ENCODE results near the gene ADAMTS2.

The ADAMTS2 gene

GRCh38 chr5:179229331-179229831 lies 115.9 kb downstream of the ADAMTS2 start:
- Histone ChIP-seq H3K27me3 (ENCODE audit: low read length) (no peaks in the 10 kb centered on the region), H3K36me3 (ENCODE audit: low read length) (no peaks in the 10 kb centered on the region), H3F3A (ENCODE audit: insufficient read depth) (no peaks in the 10 kb centered on the region), H3K27ac (ENCODE audit: low read depth, low read length) (no peak overlapping the region), H3K9me3 (ENCODE audit: insufficient read depth, low read length) (no peaks in the 10 kb centered on the region), H3K9ac (ENCODE audit: low read length) (no peak overlapping the region), H4K20me1 (ENCODE audit: low read depth, low read length) (no peaks in the 10 kb centered on the region), H2AFZ (ENCODE audit: low read depth, low read length, severe bottlenecking) (no peak overlapping the region), H3K9me2 (replicated peaks; ENCODE audit: insufficient read depth, low read length) (no peaks in the 10 kb centered on the region), H3K79me2 (ENCODE audit: insufficient read depth, low read length) (no peaks in the 10 kb centered on the region), H3K4me3 (ENCODE audit: insufficient read depth, low read length, poor library complexity, severe bottlenecking) (no peak overlapping the region), H3K4me2 (ENCODE audit: low read depth, low read length, poor library complexity, severe bottlenecking) (no peak overlapping the region)
- TF ChIP-seq CTCF (IDR thresholded peaks at IDR 0.05; ENCODE audit: insufficient read depth, low read length, poor library complexity, severe bottlenecking) = no peak
- no peak for TF ChIP-seq EZH2phosphoT487 (conservative IDR thresholded peaks at IDR 0.05; ENCODE audit: low read length)

- Histone ChIP-seq H3K36me3 (ENCODE audit: low read length) (no peaks in the 10 kb centered on the region), H3K27me3 (ENCODE audit: low read length) (no peaks in the 10 kb centered on the region), H3K9me2 (replicated peaks; ENCODE audit: insufficient read depth, low read length) (no peaks in the 10 kb centered on the region), H3F3A (ENCODE audit: insufficient read depth) (no peaks in the 10 kb centered on the region), H3K4me2 (ENCODE audit: low read depth, low read length, poor library complexity, severe bottlenecking) (no peak overlapping the region), H2AFZ (ENCODE audit: low read depth, low read length, severe bottlenecking) (no peak overlapping the region), H3K27ac (ENCODE audit: low read depth, low read length) (no peak overlapping the region), H3K4me3 (ENCODE audit: insufficient read depth, low read length, poor library complexity, severe bottlenecking) (no peak overlapping the region), H3K9ac (ENCODE audit: low read length) (no peak overlapping the region), H3K79me2 (ENCODE audit: insufficient read depth, low read length) (no peaks in the 10 kb centered on the region), H4K20me1 (ENCODE audit: low read depth, low read length) (no peaks in the 10 kb centered on the region), H3K9me3 (ENCODE audit: insufficient read depth, low read length) (no peaks in the 10 kb centered on the region)
- TF ChIP-seq EZH2phosphoT487 (conservative IDR thresholded peaks at IDR 0.05; ENCODE audit: low read length) (no peak), CTCF (IDR thresholded peaks at IDR 0.05; ENCODE audit: insufficient read depth, low read length, poor library complexity, severe bottlenecking) (no peak)
These were observed 116.7 kb downstream of the ADAMTS2 start for GRCh38 chr5:179228341-179229121.

- H2AFZ ChIP-seq (ENCODE audit: low read depth, low read length, severe bottlenecking) = no peak overlapping the region
- no peak overlapping the region for H3K27ac ChIP-seq (ENCODE audit: low read depth, low read length)
- no peaks in the 10 kb centered on the region for H3K79me2 ChIP-seq (ENCODE audit: insufficient read depth, low read length)
- no peak overlapping the region for H3K4me2 ChIP-seq (ENCODE audit: low read depth, low read length, poor library complexity, severe bottlenecking)
- no peaks in the 10 kb centered on the region for H3K9me2 ChIP-seq (replicated peaks; ENCODE audit: insufficient read depth, low read length)
- no peaks in the 10 kb centered on the region for H3K36me3 ChIP-seq (ENCODE audit: low read length)
- H3K4me3 ChIP-seq (ENCODE audit: insufficient read depth, low read length, poor library complexity, severe bottlenecking) = no peak overlapping the region
- H3F3A ChIP-seq (ENCODE audit: insufficient read depth) = no peaks in the 10 kb centered on the region
- H4K20me1 ChIP-seq (ENCODE audit: low read depth, low read length) = no peaks in the 10 kb centered on the region
- TF ChIP-seq CTCF (IDR thresholded peaks at IDR 0.05; ENCODE audit: insufficient read depth, low read length, poor library complexity, severe bottlenecking) = no peak
- no peak for TF ChIP-seq EZH2phosphoT487 (conservative IDR thresholded peaks at IDR 0.05; ENCODE audit: low read length)
- no peak overlapping the region for H3K9ac ChIP-seq (ENCODE audit: low read length)
- no peaks in the 10 kb centered on the region for H3K9me3 ChIP-seq (ENCODE audit: insufficient read depth, low read length)
- no peaks in the 10 kb centered on the region for H3K27me3 ChIP-seq (ENCODE audit: low read length)
These were observed 117.5 kb downstream of the ADAMTS2 start for GRCh38 chr5:179227580-179228311.
